ENCODE data around the gene TNRC18. TPM values are rescaled to one million over a fixed set of nuclear protein-coding genes. Genes with fewer than 3 reads are reported as not detected.
"Not testable (repeated sequence)": the region's sequence is repeated elsewhere in the genome, so short reads cannot be mapped to it uniquely, and the experiment has no call there.

Gene TNRC18
- total and polyA plus RNA-seq, 4 donors: 42.5 to 130 (median 80.2) TPM

- not testable (repeated sequence) for H3K27ac ChIP-seq (ENCODE audit: low read depth, low read length); DNase-seq (ENCODE audit: low read depth in 4 of 6, low spot score in 6 of 6); H3K27me3 ChIP-seq (ENCODE audit: control insufficient read depth, insufficient read depth, low read length); H3K4me3 ChIP-seq (ENCODE audit: low read depth, low read length); H3K9me3 ChIP-seq (ENCODE audit: control insufficient read depth, insufficient read depth, low read length); H3K4me1 ChIP-seq (ENCODE audit: control insufficient read depth, insufficient read depth, low read length)
- peaks cover 65% of the 10 kb centered on the region for H3K36me3 ChIP-seq (ENCODE audit: control insufficient read depth, insufficient read depth, low read length)
- WGBS (ENCODE audit: insufficient coverage): 75% methylated on average over 9 of the region's 15 CpGs
Measured at GRCh38 chr7:5291711-5292335, 131.8 kb downstream of the TNRC18 start.

GRCh38 chr7:5291301-5291700 is 132.3 kb downstream of the TNRC18 start:
- Histone ChIP-seq H3K27ac (ENCODE audit: low read depth, low read length) (no peak overlapping the region), H3K36me3 (ENCODE audit: control insufficient read depth, insufficient read depth, low read length) (peaks cover 69% of the 10 kb centered on the region), H3K27me3 (ENCODE audit: control insufficient read depth, insufficient read depth, low read length) (no peaks in the 10 kb centered on the region), H3K9me3 (ENCODE audit: control insufficient read depth, insufficient read depth, low read length) (no peaks in the 10 kb centered on the region), H3K4me3 (ENCODE audit: low read depth, low read length) (no peak overlapping the region), H3K4me1 (ENCODE audit: control insufficient read depth, insufficient read depth, low read length) (no peaks in the 10 kb centered on the region)
- no peak for DNase-seq (ENCODE audit: low read depth in 4 of 6, low spot score in 6 of 6)
- WGBS (ENCODE audit: insufficient coverage): 90% methylated on average over 8 of the region's 8 CpGs

GRCh38 chr7:5289355-5289754 is 134.3 kb downstream of the TNRC18 start:
- Histone ChIP-seq H3K27ac (ENCODE audit: low read depth, low read length) (no peak overlapping the region), H3K4me3 (ENCODE audit: low read depth, low read length) (no peak overlapping the region), H3K4me1 (ENCODE audit: control insufficient read depth, insufficient read depth, low read length) (peaks cover 11% of the 10 kb centered on the region), H3K27me3 (ENCODE audit: control insufficient read depth, insufficient read depth, low read length) (no peaks in the 10 kb centered on the region), H3K36me3 (ENCODE audit: control insufficient read depth, insufficient read depth, low read length) (peaks cover 50% of the 10 kb centered on the region), H3K9me3 (ENCODE audit: control insufficient read depth, insufficient read depth, low read length) (no peaks in the 10 kb centered on the region)
- no peak for DNase-seq (ENCODE audit: low read depth in 4 of 6, low spot score in 6 of 6)
- WGBS (ENCODE audit: insufficient coverage): 93% methylated on average over 7 of the region's 7 CpGs

- Histone ChIP-seq H3K4me1 (ENCODE audit: control insufficient read depth, insufficient read depth, low read length) (peaks cover 19% of the 10 kb centered on the region), H3K36me3 (ENCODE audit: control insufficient read depth, insufficient read depth, low read length) (peaks cover 49% of the 10 kb centered on the region)
- not testable (repeated sequence) for H3K27me3 ChIP-seq (ENCODE audit: control insufficient read depth, insufficient read depth, low read length); H3K27ac ChIP-seq (ENCODE audit: low read depth, low read length); DNase-seq (ENCODE audit: low read depth in 4 of 6, low spot score in 6 of 6); H3K9me3 ChIP-seq (ENCODE audit: control insufficient read depth, insufficient read depth, low read length); H3K4me3 ChIP-seq (ENCODE audit: low read depth, low read length)
- 98% methylated on average over 4 of the region's 8 CpGs for WGBS (ENCODE audit: insufficient coverage)
Measured at GRCh38 chr7:5288560-5288959, 135.1 kb downstream of the TNRC18 start.

GRCh38 chr7:5287802-5288201 is 135.8 kb downstream of the TNRC18 start:
- WGBS (ENCODE audit: insufficient coverage): 94% methylated on average over 18 of the region's 19 CpGs
- Histone ChIP-seq H3K4me1 (ENCODE audit: control insufficient read depth, insufficient read depth, low read length) (peaks cover 20% of the 10 kb centered on the region), H3K9me3 (ENCODE audit: control insufficient read depth, insufficient read depth, low read length) (no peaks in the 10 kb centered on the region), H3K27ac (ENCODE audit: low read depth, low read length) (no peak overlapping the region), H3K4me3 (ENCODE audit: low read depth, low read length) (no peak overlapping the region), H3K27me3 (ENCODE audit: control insufficient read depth, insufficient read depth, low read length) (no peaks in the 10 kb centered on the region), H3K36me3 (ENCODE audit: control insufficient read depth, insufficient read depth, low read length) (peaks cover 49% of the 10 kb centered on the region)
- DNase-seq (ENCODE audit: low read depth in 4 of 6, low spot score in 6 of 6): no peak

GRCh38 chr7:5287373-5287772 is 136.3 kb downstream of the TNRC18 start:
- DNase-seq (ENCODE audit: low read depth in 4 of 6, low spot score in 6 of 6): not testable (repeated sequence)
- 87% methylated on average over 2 of the region's 5 CpGs for WGBS (ENCODE audit: insufficient coverage)

GRCh38 chr7:5286933-5287332 is 136.7 kb downstream of the TNRC18 start:
- Histone ChIP-seq H3K9me3 (ENCODE audit: control insufficient read depth, insufficient read depth, low read length) (no peaks in the 10 kb centered on the region), H3K27me3 (ENCODE audit: control insufficient read depth, insufficient read depth, low read length) (no peaks in the 10 kb centered on the region), H3K27ac (ENCODE audit: low read depth, low read length) (no peak overlapping the region), H3K4me3 (ENCODE audit: low read depth, low read length) (no peak overlapping the region), H3K4me1 (ENCODE audit: control insufficient read depth, insufficient read depth, low read length) (peaks cover 20% of the 10 kb centered on the region), H3K36me3 (ENCODE audit: control insufficient read depth, insufficient read depth, low read length) (peaks cover 47% of the 10 kb centered on the region)
- no peak for DNase-seq (ENCODE audit: low read depth in 4 of 6, low spot score in 6 of 6)
- 100% methylated on average over 5 of the region's 9 CpGs for WGBS (ENCODE audit: insufficient coverage)

More at GRCh38 chr7:5287373-5287772, 136.3 kb downstream of the TNRC18 start:
- not testable (repeated sequence) for H3K4me3 ChIP-seq (ENCODE audit: low read depth, low read length); H3K27me3 ChIP-seq (ENCODE audit: control insufficient read depth, insufficient read depth, low read length); H3K27ac ChIP-seq (ENCODE audit: low read depth, low read length); H3K9me3 ChIP-seq (ENCODE audit: control insufficient read depth, insufficient read depth, low read length)
- H3K4me1 ChIP-seq (ENCODE audit: control insufficient read depth, insufficient read depth, low read length): peaks cover 20% of the 10 kb centered on the region
- H3K36me3 ChIP-seq (ENCODE audit: control insufficient read depth, insufficient read depth, low read length): peaks cover 49% of the 10 kb centered on the region

GRCh38 chr7:5284304-5285281 is 139.0 kb downstream of the TNRC18 start:
- WGBS (ENCODE audit: insufficient coverage): 16% methylated on average over 21 of the region's 24 CpGs
- DNase-seq (ENCODE audit: low read depth in 4 of 6, low spot score in 6 of 6): peak in 3 of 6 donors; percentile 49 to 83 (median 74)

GRCh38 chr7:5283421-5284303 is 140.0 kb downstream of the TNRC18 start:
- H3K27ac ChIP-seq (ENCODE audit: low read depth, low read length): no peak overlapping the region
- DNase-seq (ENCODE audit: low read depth in 4 of 6, low spot score in 6 of 6): peak in 2 of 6 donors; percentile 35 to 40
- WGBS (ENCODE audit: insufficient coverage): 3% methylated on average over 31 of the region's 46 CpGs
- peak overlapping the region; percentile 35 for H3K4me3 ChIP-seq (ENCODE audit: low read depth, low read length)
- no peaks in the 10 kb centered on the region for H3K9me3 ChIP-seq (ENCODE audit: control insufficient read depth, insufficient read depth, low read length)
- no peaks in the 10 kb centered on the region for H3K27me3 ChIP-seq (ENCODE audit: control insufficient read depth, insufficient read depth, low read length)
- peaks cover 18% of the 10 kb centered on the region for H3K36me3 ChIP-seq (ENCODE audit: control insufficient read depth, insufficient read depth, low read length)
- H3K4me1 ChIP-seq (ENCODE audit: control insufficient read depth, insufficient read depth, low read length): peaks cover 20% of the 10 kb centered on the region

More at GRCh38 chr7:5284304-5285281, 139.0 kb downstream of the TNRC18 start:
- no peaks in the 10 kb centered on the region for H3K27me3 ChIP-seq (ENCODE audit: control insufficient read depth, insufficient read depth, low read length)
- peaks cover 20% of the 10 kb centered on the region for H3K4me1 ChIP-seq (ENCODE audit: control insufficient read depth, insufficient read depth, low read length)
- H3K4me3 ChIP-seq (ENCODE audit: low read depth, low read length): no peak overlapping the region
- H3K27ac ChIP-seq (ENCODE audit: low read depth, low read length): no peak overlapping the region
- peaks cover 27% of the 10 kb centered on the region for H3K36me3 ChIP-seq (ENCODE audit: control insufficient read depth, insufficient read depth, low read length)
- H3K9me3 ChIP-seq (ENCODE audit: control insufficient read depth, insufficient read depth, low read length): no peaks in the 10 kb centered on the region
